ENCODE results near the gene VSIR.

The VSIR gene

DNA sequence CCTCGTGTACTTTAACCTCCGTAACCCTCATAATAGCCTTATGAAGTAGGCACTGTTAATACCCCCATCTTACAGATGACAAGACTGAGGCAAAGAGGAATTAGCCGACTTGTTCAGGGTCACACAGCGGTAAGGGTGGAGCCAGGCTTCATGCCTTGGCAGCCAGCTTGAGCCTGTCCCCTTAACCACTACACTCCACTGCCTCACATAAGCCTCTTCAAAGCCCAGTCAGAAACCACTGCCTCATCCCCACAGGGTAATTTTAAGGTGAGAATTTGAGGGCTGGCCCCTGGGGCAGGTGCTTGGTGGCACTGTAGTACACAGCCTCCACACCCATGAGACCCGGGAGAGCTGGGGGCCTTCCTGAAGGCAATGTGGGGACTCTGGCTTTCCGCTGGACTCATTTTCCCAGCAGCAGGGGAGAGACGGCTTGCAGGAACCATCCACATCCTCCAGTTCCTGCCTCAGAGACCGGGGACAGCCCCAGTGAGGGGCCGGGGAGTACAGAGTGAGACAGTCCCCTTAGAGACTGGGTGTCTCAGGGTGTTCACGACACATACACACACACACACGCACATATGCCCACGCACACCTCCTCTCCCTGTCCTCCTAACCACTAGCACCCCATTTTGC is 46.1 kb downstream of the VSIR start:
- DNase-seq = no peak

- DNase-seq = no peak
Observed at GRCh38 chr10:71726580-71727104, 46.7 kb downstream of the VSIR start.

GRCh38 chr10:71725998-71726579 is 47.2 kb downstream of the VSIR start:
- DNase-seq = peak; percentile 68

GRCh38 chr10:71725249-71725648 is 48.1 kb downstream of the VSIR start:
- DNase-seq = no peak

- DNase-seq = no peak
Observed at GRCh38 chr10:71724539-71724938, 48.8 kb downstream of the VSIR start.

GRCh38 chr10:71723311-71723710 is 50.0 kb downstream of the VSIR start:
- DNase-seq = no peak

DNA sequence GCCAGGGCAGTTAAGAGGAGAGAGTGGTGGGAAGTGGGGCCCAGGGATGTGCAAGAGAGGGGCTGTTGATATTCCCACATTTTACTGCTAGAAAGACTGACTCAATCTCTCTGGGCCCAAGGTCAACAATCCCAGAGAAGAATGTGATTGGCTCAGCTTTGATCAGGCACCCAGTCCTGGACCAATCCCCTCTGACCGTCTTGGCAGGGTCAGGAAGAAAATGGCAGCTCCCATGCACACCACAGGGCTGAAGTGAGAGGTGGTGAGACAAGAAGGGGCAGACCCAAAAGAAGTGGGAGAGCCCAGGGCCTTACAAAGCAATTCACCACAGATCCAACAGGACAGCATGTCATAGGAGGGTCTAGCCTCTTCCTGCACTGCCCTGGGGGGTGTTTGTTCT is 50.5 kb downstream of the VSIR start:
- no peak for DNase-seq

DNA sequence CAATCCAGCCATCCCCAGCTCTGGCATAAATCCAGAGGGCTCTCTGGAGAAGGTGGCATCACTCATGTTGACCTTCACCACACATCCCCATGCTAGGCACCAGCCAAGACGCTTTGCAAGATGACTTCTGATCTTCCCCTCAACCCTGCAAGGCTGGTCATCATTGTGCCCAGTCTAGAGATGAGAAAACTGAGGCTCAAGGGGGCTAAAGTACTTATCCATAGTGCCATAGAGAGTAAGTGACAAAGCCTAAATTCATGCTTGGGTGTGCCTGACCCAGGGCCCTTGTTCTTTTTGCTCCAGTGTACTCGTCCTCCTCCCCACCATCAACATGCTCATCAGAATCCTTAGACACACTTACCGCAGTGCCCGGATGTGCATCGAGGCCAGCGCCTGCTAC is 52.0 kb downstream of the VSIR start:
- DNase-seq = no peak

DNA sequence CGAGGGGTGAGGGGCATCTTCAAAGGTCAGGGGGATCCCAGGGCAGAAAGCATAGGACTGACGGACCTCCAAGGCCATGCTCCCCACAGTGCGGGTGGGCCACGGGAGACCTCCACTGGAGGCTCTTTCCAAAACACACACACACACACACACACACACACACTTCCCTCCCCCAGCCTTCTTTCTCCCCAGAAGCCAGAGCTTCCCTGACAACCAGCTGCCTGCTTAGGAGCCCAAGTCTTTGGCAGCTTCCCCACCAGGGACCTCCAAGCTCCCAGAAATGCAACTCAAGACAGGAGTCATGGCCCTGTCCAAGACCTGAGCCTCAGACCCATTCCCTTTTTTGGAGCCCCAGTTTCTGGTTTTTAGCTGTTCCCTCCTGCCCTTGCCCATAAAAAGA is 53.0 kb downstream of the VSIR start:
- DNase-seq = no peak

DNA sequence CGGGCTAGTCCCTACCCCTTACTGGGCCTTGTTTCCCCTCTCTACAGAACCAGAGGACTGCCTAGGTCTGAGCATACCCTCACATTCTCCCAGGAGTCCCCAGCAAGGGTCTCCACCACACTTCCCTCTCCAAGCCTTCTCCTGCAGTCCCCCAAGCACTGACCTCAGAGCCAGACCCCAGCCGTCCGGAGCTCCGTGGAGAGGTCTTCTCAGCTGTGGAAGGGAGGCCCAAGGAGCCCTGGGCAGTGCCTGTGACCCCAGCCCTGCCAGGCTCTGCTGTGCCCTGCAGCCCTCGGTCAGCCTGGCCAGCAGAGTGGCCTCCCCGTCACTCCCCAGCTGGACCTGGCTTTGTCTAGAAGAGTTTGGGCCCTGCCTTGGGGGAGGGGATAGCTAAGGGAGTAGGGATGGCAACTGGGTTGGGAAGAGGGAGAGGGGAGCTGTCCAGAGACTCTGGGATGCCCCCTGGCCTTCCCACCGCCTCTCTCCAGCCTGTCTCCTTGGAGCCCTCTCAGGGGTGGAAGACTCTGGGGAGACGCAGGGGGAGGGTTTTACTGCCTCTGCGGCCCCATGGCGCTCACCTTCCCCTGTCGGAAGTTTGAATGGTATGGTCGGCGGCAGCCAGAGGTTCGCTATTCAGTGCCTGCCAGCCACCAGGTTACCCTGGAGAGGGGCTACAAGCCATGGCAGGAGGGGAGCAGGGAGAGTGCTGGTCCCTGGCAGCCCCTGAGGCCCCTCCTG is 53.7 kb downstream of the VSIR start, which contains the start of gene C10orf105:
Gene C10orf105, minus strand, starts transcription at position 315 of the 738 bp plus-strand sequence. CDS start 3,441 bp downstream, outside the sequence.
- DNase-seq = no peak

- DNase-seq = no peak
Observed at GRCh38 chr10:71719042-71719441, 54.3 kb downstream of the VSIR start.

- DNase-seq = no peak
Observed at GRCh38 chr10:71718165-71718698, 55.1 kb downstream of the VSIR start.

DNA sequence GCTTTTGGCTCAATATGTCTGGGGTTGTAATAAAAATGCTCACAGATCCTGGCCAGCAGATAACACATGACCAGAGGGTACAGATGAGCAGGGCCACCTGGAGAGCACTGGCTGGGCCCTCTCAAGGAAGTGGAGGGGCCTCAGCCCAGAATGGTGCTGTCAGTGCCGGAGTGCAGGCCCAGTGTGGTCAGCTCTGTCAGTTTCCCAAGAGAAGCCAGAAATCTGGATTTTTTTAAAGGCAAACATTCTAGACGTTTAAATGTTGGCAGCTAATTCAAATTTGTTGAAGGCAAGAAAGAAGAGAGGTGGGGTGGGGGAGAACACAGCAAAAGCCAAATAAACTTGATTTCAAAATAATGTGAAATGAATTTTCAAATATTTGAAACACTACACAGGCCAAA is 55.8 kb downstream of the VSIR start:
- DNase-seq = no peak

DNA sequence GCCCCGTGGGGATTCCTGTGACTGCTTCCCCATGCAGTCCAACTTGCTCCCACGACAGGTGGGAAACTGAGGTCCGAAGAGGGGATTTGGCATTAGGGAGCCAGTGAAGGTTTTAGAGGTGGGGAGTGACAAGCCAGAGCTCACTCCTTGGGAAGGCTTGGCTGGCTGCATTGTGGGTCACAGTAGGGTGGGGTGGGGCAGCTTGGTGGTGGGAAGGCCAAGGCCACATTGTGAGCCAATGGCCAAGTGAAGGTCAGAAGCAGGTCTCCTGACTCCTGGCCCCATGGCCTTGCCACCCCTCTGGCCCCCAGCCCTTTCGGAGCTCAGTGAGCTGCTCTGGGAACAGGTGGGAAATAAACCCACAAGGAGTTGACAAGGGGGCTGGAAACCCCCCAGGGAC is 56.3 kb downstream of the VSIR start:
- no peak for DNase-seq

DNA sequence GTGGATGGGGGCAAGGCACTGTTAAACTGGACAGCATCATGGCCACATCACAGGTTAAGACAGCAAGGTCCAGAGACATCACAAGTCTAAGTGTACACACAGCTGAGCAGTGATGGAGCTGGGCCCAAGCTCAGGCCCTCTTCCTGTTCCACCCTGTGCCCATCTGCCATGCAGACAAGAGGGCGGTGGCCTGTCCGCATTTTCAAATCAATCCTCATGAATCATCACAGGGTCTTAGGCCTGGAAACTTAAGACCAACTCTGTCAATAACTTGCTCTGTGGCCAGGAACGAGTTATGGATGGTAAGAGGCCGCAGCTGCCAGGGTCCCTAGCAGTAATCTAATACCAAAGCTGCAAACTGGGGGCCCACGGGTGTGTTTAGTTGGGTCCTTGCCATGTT is 56.9 kb downstream of the VSIR start:
- no peak for DNase-seq

DNA sequence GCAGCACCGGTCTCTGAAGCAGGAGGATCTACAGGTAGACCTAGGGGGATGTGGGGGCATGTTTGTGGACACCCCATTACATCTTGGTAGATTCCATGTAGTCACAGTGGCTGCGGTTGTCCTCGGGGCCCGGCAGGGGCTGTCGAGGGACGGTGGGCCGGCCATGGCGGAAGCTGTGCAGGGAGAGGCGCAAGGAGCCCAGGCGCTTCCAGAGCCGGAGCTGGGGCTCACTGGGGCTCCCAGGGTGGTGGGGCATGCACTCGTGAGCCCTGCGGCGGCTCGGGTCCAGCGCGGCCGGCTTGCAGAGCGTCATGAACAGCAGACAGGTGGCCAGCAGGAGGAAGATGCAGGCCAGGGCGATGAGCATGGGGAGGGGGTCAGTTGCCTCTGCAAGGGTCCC is 57.5 kb downstream of the VSIR start:
- no peak for DNase-seq

- DNase-seq = no peak
Observed at GRCh38 chr10:71715026-71715425, 58.3 kb downstream of the VSIR start.

DNA sequence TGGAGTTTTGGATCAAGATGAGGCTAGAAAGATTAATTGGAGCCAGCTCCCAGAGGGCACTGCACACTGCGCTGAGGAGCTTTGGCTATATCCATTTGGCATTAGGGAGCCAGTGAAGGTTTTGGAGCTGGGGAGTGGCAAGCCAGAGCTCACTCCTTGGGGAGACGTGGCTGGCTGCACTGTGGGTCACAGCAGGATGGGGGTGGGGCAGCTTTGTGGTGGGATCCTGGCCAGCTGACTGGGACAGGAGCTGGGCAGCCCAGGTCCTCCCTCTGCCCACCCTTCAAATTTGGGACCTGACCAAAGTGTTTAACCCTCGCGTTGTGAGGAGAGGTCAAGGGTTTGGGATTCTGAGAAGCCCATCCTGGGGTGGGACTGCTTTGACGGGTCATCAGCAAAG is 58.7 kb downstream of the VSIR start:
- no peak for DNase-seq

DNA sequence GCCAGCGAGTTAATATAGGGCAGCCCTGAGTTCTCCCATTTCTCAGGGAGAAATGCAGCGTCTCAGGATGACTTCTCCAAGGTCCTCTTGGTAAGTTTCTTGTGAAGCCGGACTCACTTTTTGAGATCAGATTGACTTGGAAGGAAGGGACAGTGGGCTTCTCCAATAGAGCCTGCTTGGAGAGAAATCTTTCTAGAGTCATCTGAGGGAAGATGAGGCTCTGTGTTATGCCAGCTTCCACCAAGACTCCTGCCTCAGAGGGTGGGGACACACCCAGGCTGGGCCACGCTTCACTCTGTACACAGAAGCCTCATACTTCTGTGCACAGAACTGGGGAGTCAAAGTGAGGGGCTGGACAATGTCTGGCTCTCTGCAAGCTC is 59.3 kb downstream of the VSIR start:
- no peak for DNase-seq

- peak; percentile 82 for DNase-seq
Observed at GRCh38 chr10:71713135-71714030, 59.9 kb downstream of the VSIR start.

DNA sequence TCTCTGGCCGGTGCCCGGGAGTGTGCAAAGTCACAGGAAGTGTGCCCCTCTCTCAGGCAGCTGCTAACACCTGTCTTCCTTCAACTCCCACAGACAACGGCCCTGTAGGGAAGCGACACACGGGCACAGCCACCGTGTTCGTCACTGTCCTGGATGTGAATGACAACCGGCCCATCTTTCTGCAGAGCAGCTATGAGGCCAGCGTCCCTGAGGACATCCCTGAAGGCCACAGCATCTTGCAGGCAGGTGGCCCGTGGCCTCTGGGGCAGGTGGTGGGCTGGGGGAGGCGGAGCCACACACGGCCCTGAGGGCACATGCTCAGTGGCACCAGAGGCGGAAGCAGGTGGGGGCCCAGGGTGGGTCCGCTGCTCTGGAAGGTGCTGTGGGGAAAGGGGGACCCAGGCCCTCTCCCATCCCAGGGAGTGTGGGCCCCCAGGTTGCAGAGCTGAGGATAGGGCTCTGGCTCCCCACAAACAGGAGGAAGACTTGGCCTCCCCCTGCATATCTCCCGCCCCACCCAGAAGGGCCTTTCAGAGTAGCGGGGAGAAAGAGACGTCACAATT is 60.7 kb downstream of the VSIR start:
- no peak for DNase-seq

DNA sequence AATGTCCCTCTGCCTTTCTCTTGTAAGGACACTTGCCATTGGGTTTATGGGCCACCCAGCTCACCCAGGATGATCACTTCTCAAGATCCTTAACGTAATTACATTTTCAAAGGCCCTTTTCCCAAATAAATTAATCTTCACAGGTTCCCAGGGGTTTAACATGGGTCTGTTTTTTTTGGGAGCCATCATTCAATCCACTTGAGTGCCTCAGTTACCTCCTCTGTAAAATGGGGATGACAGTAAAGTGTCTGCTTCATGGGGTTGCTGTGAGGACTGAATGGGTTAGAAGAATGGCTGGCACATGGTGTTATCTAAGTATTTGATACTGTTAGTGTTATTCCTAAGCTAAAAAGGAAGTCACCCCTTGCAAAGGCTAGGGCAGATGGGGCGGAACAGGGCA is 61.1 kb downstream of the VSIR start:
- DNase-seq = no peak

Measured in OCI-M1 (cell line).